SK-N-SH (cell line): ENCODE measurements around the gene FLOT1. TPM values are rescaled to one million over a fixed set of nuclear protein-coding genes. Genes with fewer than 3 reads are reported as not detected.

Experiments
- CTCF ChIA-PET: fragments of 300-600, 350-600 bp; formaldehyde crosslinking; extraction: SDS; loops from one replicate; lab custom pipeline; 2021; lab: Yijun Ruan, JAX
- POLR2A ChIA-PET: fragments of 350-600 bp; sonication (Branson Sonifier 250); formaldehyde crosslinking; extraction: SDS; loops from one replicate; lab custom pipeline; 2020; ENCODE audit warnings: antibody characterized with exemption, inconsistent platforms; lab: Yijun Ruan, JAX
- DNase-seq: peaks from one replicate; pipeline ENCODE4 v3.0.0; 2012
- H2AFZ ChIP-seq: fragments of 200-600 bp; sonication (generic); 2 replicates; pipeline ENCODE4 v1.8.1; 2016; ENCODE audit warnings: antibody characterized with exemption, mild to moderate bottlenecking, low read depth
- H3F3A ChIP-seq: fragments of 200-600 bp; sonication (generic); replicated peaks from 2 replicates; pipeline ENCODE3; 2016; ENCODE audit warnings: antibody characterized with exemption, mild to moderate bottlenecking; ENCODE audit not compliant: insufficient read depth
- H3K27ac ChIP-seq, 2 experiments: fragments of 200-500 bp in 1 of 2; fragments of 200-600 bp in 1 of 2; sonication (Bioruptor generic) in 1 of 2; sonication (generic), shearing (Covaris generic) in 1 of 2; 2 replicates each; pipeline versions ENCODE4 v1.5.1 to v1.6.1; 2014 to 2016; ENCODE audit warnings: low read depth in 2 of 2, inconsistent platforms in 1 of 2, low read length in 1 of 2, mild to moderate bottlenecking in 1 of 2, mixed read lengths in 1 of 2
- H3K27me3 ChIP-seq: fragments of 200-600 bp; sonication (generic), shearing (Covaris generic); 2 replicates; pipeline ENCODE4 v1.6.1; 2016; ENCODE audit warnings: mixed run types; ENCODE audit not compliant: insufficient read depth
- H3K36me3 ChIP-seq, 2 experiments: fragments of 200-500 bp in 1 of 2; fragments of 200-600 bp in 1 of 2; sonication (Bioruptor generic) in 1 of 2; sonication (generic) in 1 of 2; replicated peaks in 1 of 2; 2 replicates each; pipeline versions ENCODE3 to v1.5.1; 2014 to 2016; ENCODE audit warnings: low read length in 1 of 2, mild to moderate bottlenecking in 1 of 2; ENCODE audit not compliant: insufficient read depth in 2 of 2, control insufficient read depth in 1 of 2
- H3K4me1 ChIP-seq, 2 experiments: fragments of 200-500 bp in 1 of 2; fragments of 200-600 bp in 1 of 2; sonication (Bioruptor generic) in 1 of 2; sonication (generic), shearing (Covaris generic) in 1 of 2; 2 replicates each; pipeline versions ENCODE4 v1.5.1 to v1.6.1; 2014 to 2016; ENCODE audit warnings: low read depth in 1 of 2, low read length in 1 of 2, mixed run types in 1 of 2; ENCODE audit not compliant: insufficient read depth in 2 of 2, control insufficient read depth in 1 of 2
- H3K4me2 ChIP-seq: fragments of 200-600 bp; sonication (generic), shearing (Covaris generic); 2 replicates; pipeline ENCODE4 v1.6.1; 2017; ENCODE audit warnings: mixed run types
- H3K4me3 ChIP-seq, 2 experiments: fragments of 200-500 bp in 1 of 2; fragments of 200-600 bp in 1 of 2; sonication (Bioruptor generic) in 1 of 2; sonication (generic), shearing (Covaris generic) in 1 of 2; 2 replicates each; pipeline versions ENCODE4 v1.5.1 to v1.8.1; 2014 to 2016; ENCODE audit warnings: low read depth in 2 of 2, inconsistent platforms in 1 of 2, low read length in 1 of 2, mild to moderate bottlenecking in 1 of 2, mixed read lengths in 1 of 2, moderate library complexity in 1 of 2
- H3K79me2 ChIP-seq: fragments of 200-600 bp; sonication (generic); 2 replicates; pipeline ENCODE4 v1.8.1; 2017; ENCODE audit warnings: mild to moderate bottlenecking; ENCODE audit not compliant: insufficient read depth
- H3K9ac ChIP-seq: fragments of 200-600 bp; sonication (generic); 2 replicates; pipeline ENCODE4 v1.6.1; 2017; ENCODE audit warnings: mixed run types
- H3K9me2 ChIP-seq: fragments of 200-600 bp; sonication (generic); 2 replicates; pipeline ENCODE4 v1.6.1; 2017; ENCODE audit warnings: mixed run types
- H3K9me3 ChIP-seq: fragments of 200-600 bp; sonication (generic); 2 replicates; pipeline ENCODE4 v1.6.1; 2017; ENCODE audit warnings: mixed run types, mild to moderate bottlenecking, moderate library complexity
- H4K20me1 ChIP-seq: fragments of 200-600 bp; sonication (generic); 2 replicates; pipeline ENCODE4 v1.6.1; 2017; ENCODE audit warnings: mild to moderate bottlenecking, mixed run types; ENCODE audit not compliant: insufficient read depth
- CTCF ChIP-seq: fragments of 200-600 bp; sonication (generic); IDR thresholded peaks from 2 replicates; pipeline ENCODE4 v1.6.1; 2017; ENCODE audit warnings: antibody characterized with exemption, mild to moderate bottlenecking, moderate library complexity
- ELF1 ChIP-seq: IDR thresholded peaks from 2 replicates; pipeline ENCODE4 v1.4.0; 2012
- EP300 ChIP-seq, 2 experiments: IDR thresholded peaks; 2 replicates each; pipeline versions ENCODE4 v1.4.0 to v1.6.1; 2012; ENCODE audit warnings: borderline replicate concordance in 1 of 2, low read depth in 1 of 2, low read length in 1 of 2
- FOXJ3 ChIP-seq: sonication (generic); formaldehyde crosslinking; IDR thresholded peaks from 2 replicates; pipeline ENCODE4 v1.5.1; 2020; ENCODE audit warnings: mild to moderate bottlenecking, missing genetic modification reagents
- GABPA ChIP-seq: IDR thresholded peaks from 2 replicates; pipeline ENCODE4 v1.4.0; 2012; ENCODE audit warnings: low read depth, mild to moderate bottlenecking
- GATA2 ChIP-seq: sonication (generic); formaldehyde crosslinking; IDR thresholded peaks from 2 replicates; pipeline ENCODE4 v1.5.0; 2020; ENCODE audit warnings: mild to moderate bottlenecking, missing genetic modification reagents
- JUND ChIP-seq: IDR thresholded peaks from 2 replicates; pipeline ENCODE4 v1.4.0; 2012
- MXI1 ChIP-seq: IDR thresholded peaks from 2 replicates; pipeline ENCODE4 v1.6.1; 2012; ENCODE audit warnings: mild to moderate bottlenecking, low read depth, low read length, improper control_type of control experiment
- NFIC ChIP-seq: IDR thresholded peaks from 2 replicates; pipeline ENCODE4 v1.4.0; 2012; ENCODE audit warnings: borderline replicate concordance
- POLR2AphosphoS5 ChIP-seq: IDR thresholded peaks from 2 replicates; pipeline ENCODE4 v1.6.1; 2012; ENCODE audit warnings: low read depth, low read length
- RAD21 ChIP-seq: IDR thresholded peaks from 2 replicates; pipeline ENCODE4 v1.6.1; 2012; ENCODE audit warnings: mild to moderate bottlenecking, low read length
- RXRA ChIP-seq: IDR thresholded peaks from 2 replicates; pipeline ENCODE4 v1.4.0; 2012; ENCODE audit warnings: low read depth, mild to moderate bottlenecking, borderline replicate concordance
- ZBTB33 ChIP-seq: IDR thresholded peaks from 2 replicates; pipeline ENCODE4 v1.4.0; 2012; ENCODE audit warnings: low read depth, borderline replicate concordance
- WGBS: methylation state at CpG from one replicate; pipeline ENCODE4 v1.1.6; 2017; ENCODE audit warnings: low lambda C conversion rate; 5-methylcytosine and 5-hydroxymethylcytosine counted together
- polyA plus RNA-seq, 3 experiments: library from polyadenylated mRNA; depleted of rRNA; stranded (reverse); fragments of >200 nt; gene quantifications; 2 replicates each; pipeline ENCODE4 v1.2.3, GENCODE V29; 2012
- TF ChIP-seq, protein P1 (sequence below): fragments of 150-350 bp; IDR thresholded peaks from 2 replicates; pipeline ENCODE4 v1.6.1; 2016; ENCODE audit warnings: mild to moderate bottlenecking, low read depth, low read length

Gene FLOT1
- polyA plus RNA-seq, 1 of the 3 experiments (the other 2 are of a cell fraction) = 462 TPM

DNA sequence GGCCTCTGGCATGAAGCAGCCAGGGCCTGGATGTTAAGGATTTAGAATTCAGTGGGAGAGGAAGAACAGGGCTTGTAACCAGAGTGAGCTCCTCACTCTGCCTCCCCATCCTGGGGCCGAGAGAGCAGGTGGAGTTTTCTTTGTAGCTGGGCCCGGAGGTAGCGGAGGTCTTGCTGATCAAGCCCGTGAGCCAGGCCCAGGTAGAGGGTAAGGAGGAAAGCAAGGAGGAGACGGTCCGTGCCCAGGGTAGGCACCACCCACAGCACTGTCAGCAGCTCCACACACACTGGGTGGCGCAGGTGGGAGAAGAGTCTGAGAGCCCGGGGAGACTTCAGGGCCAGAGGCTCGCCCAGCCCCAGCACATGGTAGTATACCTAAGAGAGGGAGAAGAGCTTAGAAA, 53.9 kb downstream of the FLOT1 start:
- 96% methylated on average over 9 of the region's 9 CpGs for WGBS
- no peaks in the 10 kb centered on the region for H3K27me3 ChIP-seq

DNA sequence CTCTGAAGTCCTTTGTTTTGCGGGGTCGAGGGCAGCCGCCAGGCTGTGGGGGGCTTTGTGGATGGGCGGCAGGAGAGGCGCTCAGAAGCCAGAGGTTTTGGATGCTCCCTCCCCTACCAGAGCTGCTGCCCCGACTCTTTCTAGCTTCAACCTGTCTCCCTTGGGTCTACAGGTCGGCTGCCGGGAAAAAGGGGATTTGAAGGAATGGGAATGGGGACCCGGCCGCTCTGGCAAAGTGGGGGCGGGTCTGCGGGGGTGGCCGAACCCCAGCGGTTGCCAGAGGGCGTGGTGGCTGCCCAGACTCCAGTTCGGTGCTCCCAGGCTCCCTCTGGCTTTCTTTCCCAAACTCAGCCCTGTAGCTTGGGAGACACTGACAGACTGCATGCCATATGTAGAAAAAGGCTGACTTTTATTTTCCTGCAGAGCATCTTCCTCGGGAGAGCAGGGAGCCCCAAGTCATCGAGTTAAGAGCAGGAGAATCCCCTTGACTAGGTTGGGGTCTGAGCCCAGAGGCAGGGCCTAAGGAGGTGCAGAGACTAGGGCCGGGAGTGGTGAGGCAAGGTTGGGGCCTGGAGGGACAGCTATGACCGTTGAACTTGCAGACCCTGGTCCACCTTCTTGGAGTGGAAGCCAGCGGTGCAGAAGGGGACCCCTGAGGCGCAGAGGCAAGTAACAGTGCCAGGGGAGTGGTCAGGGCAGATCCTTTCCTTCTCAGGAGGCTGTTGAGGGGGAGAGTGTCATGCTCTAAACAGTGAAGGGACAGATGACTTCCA, 54.6 kb downstream of the FLOT1 start:
- Histone ChIP-seq H3K4me2 (peak overlapping the region; percentile 98), H3K9me2 (no peaks in the 10 kb centered on the region), H3K4me1 (peaks cover 17 to 60% of the 10 kb centered on the region in 2 experiments; a peak in 2 of 4 replicates), H3K79me2 (peaks cover 76% of the 10 kb centered on the region), H3K27ac (peak overlapping the region; percentile 93 to 97), H3K9me3 (no peaks in the 10 kb centered on the region), H3K4me3 (peak overlapping the region; percentile 74 to 77), H3K36me3 (peaks cover 0 to 7% of the 10 kb centered on the region in 2 experiments), H3K9ac (peak overlapping the region; percentile 97), H3F3A (peaks cover 9% of the 10 kb centered on the region), H4K20me1 (no peaks in the 10 kb centered on the region; the same call in 1 of the 2 replicates), H2AFZ (peak overlapping the region; percentile 49), H3K27me3 (no peaks in the 10 kb centered on the region)
- ChIA-PET POLR2A (interaction anchor here (0.9 to 1.9 kb wide), 6 partner anchors 29 to 73 kb away, joined by 3 to 10 read pairs (median 4); partner anchors contain the start of genes MDC1 and MRPS18B), CTCF (interaction anchor here (2.2 to 29.8 kb wide), 3 partner anchors 9 to 35 kb away, joined by 5 to 838 read pairs (median 56); partner anchors contain the start of genes FLOT1, MDC1 and TUBB)
- DNase-seq = peak; percentile 47
- WGBS = 13% methylated on average over 11 of the region's 22 CpGs
- TF ChIP-seq MXI1 (peak; percentile 34), NFIC (no peak), GATA2 (no peak), ZBTB33 (no peak), JUND (no peak), POLR2AphosphoS5 (peak; percentile 40; the same call in 1 of the 2 replicates), EP300 (IDR thresholded peaks at IDR 0.05; ENCODE audit: borderline replicate concordance in 1 of 2, low read depth in 1 of 2, low read length in 1 of 2) (no peak)
- TF ChIP-seq, protein P1, sequence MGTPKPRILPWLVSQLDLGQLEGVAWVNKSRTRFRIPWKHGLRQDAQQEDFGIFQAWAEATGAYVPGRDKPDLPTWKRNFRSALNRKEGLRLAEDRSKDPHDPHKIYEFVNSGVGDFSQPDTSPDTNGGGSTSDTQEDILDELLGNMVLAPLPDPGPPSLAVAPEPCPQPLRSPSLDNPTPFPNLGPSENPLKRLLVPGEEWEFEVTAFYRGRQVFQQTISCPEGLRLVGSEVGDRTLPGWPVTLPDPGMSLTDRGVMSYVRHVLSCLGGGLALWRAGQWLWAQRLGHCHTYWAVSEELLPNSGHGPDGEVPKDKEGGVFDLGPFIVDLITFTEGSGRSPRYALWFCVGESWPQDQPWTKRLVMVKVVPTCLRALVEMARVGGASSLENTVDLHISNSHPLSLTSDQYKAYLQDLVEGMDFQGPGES = no peak

More for the DNA sequence above, 53.9 kb downstream of the FLOT1 start:
- Histone ChIP-seq H3K27ac (peak overlapping the region in 1 of 2 experiments; percentile 97; a peak in 3 of 4 replicates), H3K9me3 (no peaks in the 10 kb centered on the region), H3K79me2 (peaks cover 69% of the 10 kb centered on the region), H2AFZ (no peak overlapping the region), H3K36me3 (peaks cover 0 to 5% of the 10 kb centered on the region in 2 experiments), H3K4me2 (peak overlapping the region; percentile 98), H3K9me2 (no peaks in the 10 kb centered on the region), H4K20me1 (no peaks in the 10 kb centered on the region; the same call in 1 of the 2 replicates), H3K9ac (peak overlapping the region; percentile 97; the same call in 1 of the 2 replicates), H3K4me1 (peaks cover 17 to 53% of the 10 kb centered on the region in 2 experiments; a peak in 2 of 4 replicates)
- no peak for DNase-seq
- ChIA-PET CTCF (interaction anchor here (1.0 to 29.8 kb wide), 5 partner anchors 8 to 34 kb away, joined by 3 to 838 read pairs (median 5); partner anchors contain the start of genes DHX16, FLOT1, MDC1 and TUBB), POLR2A (interaction anchor here (1.0 to 1.9 kb wide), 2 partner anchors 71 to 74 kb away, joined by 4 to 7 read pairs; partner anchors contain the start of gene MRPS18B)
- TF ChIP-seq ELF1 = no peak
- no peak for TF ChIP-seq FOXJ3 (CRISPR knock-in tag)
- no peak for TF ChIP-seq CTCF
- TF ChIP-seq RAD21 = no peak
- TF ChIP-seq, protein P1 = no peak
- no peak for TF ChIP-seq GABPA
- TF ChIP-seq NFIC = no peak
- no peak for TF ChIP-seq RXRA
- TF ChIP-seq, all 33 proteins: peak for 0
- Histone ChIP-seq H3F3A (peaks cover 2% of the 10 kb centered on the region), H3K4me3 (peak overlapping the region in 1 of 2 experiments; percentile 74; a peak in 2 of 4 replicates)
